HG03432 (cell line): ENCODE data around the gene CRK.
A peak's percentile ranks its signal among the peaks of the same experiment; 100 is the strongest.

Source experiments
- ATAC-seq: cut with Tn5 transposase; IDR thresholded peaks from one replicate; pipeline ENCODE4 v1.9.1; 2021; ENCODE audit warnings: mild to moderate bottlenecking, moderate library complexity; ENCODE audit not compliant: unreplicated experiment

CRK gene

GRCh38 chr17:1455797-1456599 is at the start of gene CRK:
TSS of gene CRK (minus strand) at chr17:1456232. CDS start at chr17:1456117, 115 bp downstream.
- peak; percentile 86 for ATAC-seq

GRCh38 chr17:1505586-1505985 is 49.6 kb upstream of the CRK start:
- no peak for ATAC-seq

- ATAC-seq = no peak
Observed at GRCh38 chr17:1504866-1505265, 48.8 kb upstream of the CRK start.

GRCh38 chr17:1503699-1504098 is 47.7 kb upstream of the CRK start:
- ATAC-seq = no peak

- ATAC-seq = no peak
Observed at GRCh38 chr17:1498869-1499268, 42.8 kb upstream of the CRK start.

GRCh38 chr17:1498233-1498632 is 42.2 kb upstream of the CRK start:
- no peak for ATAC-seq

- no peak for ATAC-seq
Observed at GRCh38 chr17:1497831-1498230, 41.8 kb upstream of the CRK start.

GRCh38 chr17:1496869-1497268 is 40.8 kb upstream of the CRK start:
- no peak for ATAC-seq

GRCh38 chr17:1495265-1495989 is 39.4 kb upstream of the CRK start:
- ATAC-seq = no peak

- no peak for ATAC-seq
Observed at GRCh38 chr17:1494736-1495253, 38.8 kb upstream of the CRK start.

GRCh38 chr17:1494203-1494602 is 38.2 kb upstream of the CRK start:
- ATAC-seq = no peak

- no peak for ATAC-seq
Observed at GRCh38 chr17:1493291-1493980, 37.4 kb upstream of the CRK start.

- ATAC-seq = no peak
Observed at GRCh38 chr17:1492249-1493206, 36.5 kb upstream of the CRK start, which contains the start of gene MYO1C. TSS of gene MYO1C (minus strand) at chr17:1492686. CDS start at chr17:1492487, 199 bp downstream.

GRCh38 chr17:1491443-1492248 is 35.6 kb upstream of the CRK start:
- ATAC-seq = peak; percentile 40

GRCh38 chr17:1490643-1491442 is 34.8 kb upstream of the CRK start:
- ATAC-seq = peak; percentile 56

GRCh38 chr17:1488826-1489270 is 32.8 kb upstream of the CRK start:
- no peak for ATAC-seq

- ATAC-seq = peak; percentile 31
Observed at GRCh38 chr17:1487939-1488825, 32.1 kb upstream of the CRK start.
